CD4-positive, CD25-positive, alpha-beta regulatory T cell (primary cell): ENCODE measurements around the gene HMG20B. TPM values are rescaled to one million over a fixed set of nuclear protein-coding genes. Genes with fewer than 3 reads are reported as not detected.
A peak's percentile ranks its signal among the peaks of the same experiment; 100 is the strongest.

ENCODE experiments used
- ATAC-seq, 2 donors: fragments of 150-1000 bp; cut with Tn5 transposase; one replicate each; pipeline ENCODE4 v1.10.0; 2021; ENCODE audit warnings: low read depth in 2 of 2, moderate number of reproducible peaks in 2 of 2, moderate library complexity in 1 of 2
- DNase-seq, 3 donors: peaks; one replicate each; pipeline versions ENCODE4 v3.0.0 to v3.0.0-alpha.2; 2012 to 2022; ENCODE audit warnings: mixed read lengths in 1 of 3
- H3K27ac ChIP-seq: one replicate; pipeline ENCODE4 v1.7.0; 2013; ENCODE audit warnings: mild to moderate bottlenecking, low read length; ENCODE audit not compliant: insufficient read depth, poor library complexity, severe bottlenecking
- H3K27me3 ChIP-seq: one replicate; pipeline ENCODE4 v1.7.0; 2013; ENCODE audit warnings: low read length; ENCODE audit not compliant: control insufficient read depth, insufficient read depth
- H3K36me3 ChIP-seq: one replicate; pipeline ENCODE4 v1.7.0; 2013; ENCODE audit warnings: mild to moderate bottlenecking, low read length, moderate library complexity; ENCODE audit not compliant: control insufficient read depth, insufficient read depth
- H3K4me1 ChIP-seq: 2 replicates; pipeline ENCODE4 v1.7.0; 2013; ENCODE audit warnings: mild to moderate bottlenecking, low read length; ENCODE audit not compliant: insufficient read depth, control insufficient read depth, poor library complexity, severe bottlenecking
- H3K4me3 ChIP-seq: one replicate; pipeline ENCODE4 v1.7.0; 2013; ENCODE audit warnings: low read depth, mild to moderate bottlenecking, low read length, moderate library complexity
- H3K9me3 ChIP-seq, 2 experiments: 1 replicate in 1 of 2; 2 replicates in 1 of 2; pipeline ENCODE4 v1.7.0; 2013; ENCODE audit warnings: low read length in 2 of 2, mild to moderate bottlenecking in 1 of 2, moderate library complexity in 1 of 2; ENCODE audit not compliant: control insufficient read depth in 2 of 2
- H3K27ac Mint-ChIP-seq, 3 donors: one replicate each; pipeline ENCODE4 v1.8.0; 2020 to 2022; ENCODE audit warnings: mild to moderate bottlenecking in 3 of 3, mixed read lengths in 3 of 3, moderate library complexity in 2 of 3
- H3K27me3 Mint-ChIP-seq: one replicate; pipeline ENCODE4 v1.8.0; 2022; ENCODE audit warnings: mild to moderate bottlenecking, mixed read lengths
- H3K36me3 Mint-ChIP-seq: one replicate; pipeline ENCODE4 v1.8.0; 2020; ENCODE audit warnings: mixed read lengths
- H3K4me1 Mint-ChIP-seq, 4 donors: one replicate each; pipeline ENCODE4 v1.8.0; 2020 to 2022; ENCODE audit warnings: mixed read lengths in 4 of 4, mild to moderate bottlenecking in 1 of 4
- H3K4me3 Mint-ChIP-seq, 4 donors: one replicate each; pipeline ENCODE4 v1.8.0; 2020 to 2022; ENCODE audit warnings: mild to moderate bottlenecking in 4 of 4, mixed read lengths in 4 of 4, moderate library complexity in 3 of 4
- H3K9me3 Mint-ChIP-seq, 7 donors: one replicate each; pipeline ENCODE4 v1.8.0; 2020 to 2022; ENCODE audit warnings: mixed read lengths in 7 of 7, mild to moderate bottlenecking in 3 of 7, moderate library complexity in 2 of 7
- polyA plus RNA-seq, 4 donors: library from polyadenylated mRNA; unstranded; fragments of 300-500 nt; fragmentation: Illumina TruSeq; gene quantifications; one replicate each; pipeline ENCODE4 v1.2.3, GENCODE V29; 2021
- total RNA-seq: library from RNA; stranded (reverse); gene quantifications from one replicate; pipeline ENCODE4 v1.2.3, GENCODE V29; 2022

The HMG20B gene
- total and polyA plus RNA-seq, 5 donors from 2014 or later = 35.4 to 49.3 (median 42.6) TPM

GRCh38 chr19:3538258-3538929, 34.4 kb upstream of the HMG20B start:
- H3K27me3 Mint-ChIP-seq = no peaks in the 10 kb centered on the region
- DNase-seq (no peak), ATAC-seq (no peak)
- Histone ChIP-seq H3K27ac (no peak overlapping the region), H3K36me3 (peaks cover 24% of the 10 kb centered on the region), H3K27me3 (no peaks in the 10 kb centered on the region), H3K9me3 (no peaks in the 10 kb centered on the region), H3K4me1 (no peaks in the 10 kb centered on the region), H3K4me3 (no peak overlapping the region)
- peaks cover 0 to 2% (median 0%) of the 10 kb centered on the region in 4 donors for H3K4me1 Mint-ChIP-seq
- no peak overlapping the region for H3K27ac Mint-ChIP-seq
- H3K4me3 Mint-ChIP-seq = no peak overlapping the region
- H3K36me3 Mint-ChIP-seq = peaks cover 8% of the 10 kb centered on the region
- no peaks in the 10 kb centered on the region for H3K9me3 Mint-ChIP-seq

DNA sequence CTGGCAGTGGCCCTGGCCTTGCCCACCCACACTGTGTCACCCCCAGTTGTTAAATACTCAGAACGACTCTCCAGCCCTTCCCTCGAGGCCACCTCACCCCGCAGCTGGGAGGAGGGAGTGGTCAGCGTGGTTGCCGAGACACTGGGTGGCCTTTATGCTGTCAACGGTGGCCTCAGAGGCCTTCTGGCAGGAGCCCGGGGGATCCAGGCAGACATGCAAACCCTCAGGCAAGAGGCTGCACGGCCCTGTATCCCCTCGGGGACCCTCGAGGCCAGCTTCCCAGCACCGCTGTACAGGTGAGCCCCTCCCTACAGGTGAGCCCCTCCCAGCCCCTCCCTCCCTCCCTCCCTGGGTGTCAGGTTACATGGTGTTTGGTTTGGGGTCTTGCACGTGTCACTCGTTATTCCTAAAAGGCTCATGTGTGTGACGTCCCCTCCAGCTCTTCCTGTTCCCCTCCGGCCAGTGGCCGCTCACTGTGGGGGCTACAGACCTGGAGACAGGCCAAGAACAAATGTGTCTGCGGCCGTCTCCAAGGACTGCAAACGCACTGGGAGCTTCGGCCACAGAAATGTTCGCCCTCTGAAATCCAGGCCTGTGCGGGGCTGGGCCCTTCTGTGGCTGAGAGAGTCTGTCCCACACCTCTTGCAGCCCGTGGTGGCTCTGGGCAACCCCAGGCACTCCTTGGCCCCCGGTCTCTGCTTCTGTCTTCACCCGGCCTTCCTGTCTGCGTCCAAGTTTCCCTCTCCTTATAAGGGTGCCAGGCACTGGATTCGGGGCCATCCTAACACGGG, 33.6 kb upstream of the HMG20B start, which contains the start of gene TEKTIP1:
TEKTIP1 (plus strand) TSS at position 210 of the 791 bp plus-strand sequence; CDS start at position 214, 4 bp downstream.
- ATAC-seq (no peak), DNase-seq (no peak)
- Mint-ChIP-seq H3K4me3 (no peak within 1 kb of the TSS), H3K27ac (no peak within 1 kb of the TSS), H3K27me3 (no peaks in the 10 kb centered on the region), H3K36me3 (peaks cover 8% of the 10 kb centered on the region), H3K9me3 (no peaks in the 10 kb centered on the region), H3K4me1 (peaks cover 0 to 2% (median 0%) of the 10 kb centered on the region in 4 donors)
- H3K9me3 ChIP-seq = no peaks in the 10 kb centered on the region
- no peaks in the 10 kb centered on the region for H3K4me1 ChIP-seq
- H3K27ac ChIP-seq = no peak within 1 kb of the TSS
- no peak within 1 kb of the TSS for H3K4me3 ChIP-seq
- peaks cover 16% of the 10 kb centered on the region for H3K36me3 ChIP-seq
- H3K27me3 ChIP-seq = no peaks in the 10 kb centered on the region

GRCh38 chr19:3539756-3540118, 33.0 kb upstream of the HMG20B start:
- H3K36me3 Mint-ChIP-seq = peaks cover 8% of the 10 kb centered on the region
- no peaks in the 10 kb centered on the region for H3K9me3 Mint-ChIP-seq
- H3K4me1 Mint-ChIP-seq = peaks cover 0 to 2% (median 0%) of the 10 kb centered on the region in 4 donors
- Histone ChIP-seq H3K4me1 (no peaks in the 10 kb centered on the region), H3K27ac (no peak overlapping the region), H3K4me3 (no peak overlapping the region), H3K36me3 (peaks cover 11% of the 10 kb centered on the region), H3K27me3 (no peaks in the 10 kb centered on the region), H3K9me3 (no peaks in the 10 kb centered on the region)
- no peak for DNase-seq
- H3K27ac Mint-ChIP-seq = no peak overlapping the region
- no peak overlapping the region for H3K4me3 Mint-ChIP-seq
- no peaks in the 10 kb centered on the region for H3K27me3 Mint-ChIP-seq
- no peak for ATAC-seq

- H3K27ac Mint-ChIP-seq = no peak overlapping the region
- H3K4me1 ChIP-seq = no peaks in the 10 kb centered on the region
- H3K27ac ChIP-seq = no peak overlapping the region
- H3K36me3 ChIP-seq = peaks cover 4% of the 10 kb centered on the region
- peaks cover 0 to 11% (median 2%) of the 10 kb centered on the region in 4 donors for H3K4me1 Mint-ChIP-seq
- no peaks in the 10 kb centered on the region for H3K27me3 ChIP-seq
- no peak overlapping the region for H3K4me3 ChIP-seq
- H3K27me3 Mint-ChIP-seq = no peaks in the 10 kb centered on the region
- DNase-seq = no peak
- H3K9me3 Mint-ChIP-seq = no peaks in the 10 kb centered on the region
- H3K4me3 Mint-ChIP-seq = no peak overlapping the region
- H3K36me3 Mint-ChIP-seq = peaks cover 8% of the 10 kb centered on the region
- no peak for ATAC-seq
- H3K9me3 ChIP-seq = no peaks in the 10 kb centered on the region
Measured at GRCh38 chr19:3543150-3544057, 29.3 kb upstream of the HMG20B start.

DNA sequence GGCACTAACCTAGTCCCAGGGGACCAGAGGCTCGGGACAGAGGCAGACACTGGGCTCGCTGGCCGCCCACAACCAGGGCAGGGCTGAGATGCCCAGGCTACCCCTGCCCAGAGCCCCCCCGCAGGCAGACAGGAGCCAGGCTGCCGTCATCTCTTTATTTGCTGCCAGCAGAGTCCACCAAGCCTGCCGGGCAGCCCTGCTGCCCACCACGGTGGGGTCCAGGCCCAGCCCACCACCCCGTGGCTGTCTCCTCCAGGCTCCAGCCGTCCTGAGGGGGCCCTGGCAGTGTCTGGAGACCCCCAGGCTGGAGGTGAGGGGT, 28.7 kb upstream of the HMG20B start:
- H3K27me3 Mint-ChIP-seq = no peaks in the 10 kb centered on the region
- peaks cover 0 to 11% (median 2%) of the 10 kb centered on the region in 4 donors for H3K4me1 Mint-ChIP-seq

DNA sequence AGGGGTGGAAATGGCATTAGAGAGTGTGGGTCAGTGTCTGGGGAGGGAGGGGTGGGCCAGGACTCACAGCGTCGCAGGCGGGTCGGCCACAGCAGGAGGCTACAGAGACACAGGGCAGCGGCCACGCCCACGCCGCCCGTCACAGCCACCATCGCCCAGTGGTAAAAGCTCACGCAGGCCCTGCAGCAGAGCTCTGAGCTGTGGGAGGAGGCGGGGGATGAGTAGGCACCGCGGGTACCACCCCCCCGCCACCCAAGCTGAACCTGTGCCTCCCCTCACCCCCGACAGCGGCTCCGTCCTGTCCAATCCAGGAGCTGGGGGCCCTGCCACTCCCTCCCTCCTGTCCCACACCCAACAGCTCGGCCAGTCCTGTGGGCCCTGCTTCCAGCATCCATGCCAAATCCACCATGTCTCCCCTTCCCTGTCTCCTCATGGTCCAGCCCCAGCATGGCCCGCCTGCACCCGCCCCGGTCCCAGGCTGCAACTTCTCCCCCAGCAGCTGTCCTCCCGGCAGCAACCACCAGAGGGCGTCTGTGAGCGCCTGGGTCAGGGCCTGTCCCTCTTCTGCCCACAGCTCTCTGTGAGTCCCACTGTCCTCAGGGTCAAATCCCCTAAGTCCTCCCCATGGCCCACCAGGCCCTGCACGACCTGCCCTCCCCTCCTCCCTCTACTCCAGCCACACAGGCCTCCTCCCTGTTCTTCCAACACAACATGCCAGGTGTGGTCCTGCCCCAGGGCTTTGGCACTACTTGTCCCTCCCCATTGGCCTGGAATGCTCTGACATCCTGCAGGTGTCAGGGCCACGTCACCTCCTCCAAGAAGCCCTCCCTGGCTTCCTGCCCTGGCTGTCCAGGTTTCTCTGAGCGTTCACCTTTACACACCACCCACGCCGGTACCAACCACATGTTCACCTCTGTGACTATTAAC, 27.7 kb upstream of the HMG20B start:
- Mint-ChIP-seq H3K9me3 (no peaks in the 10 kb centered on the region), H3K27me3 (no peaks in the 10 kb centered on the region), H3K36me3 (peaks cover 4% of the 10 kb centered on the region), H3K4me1 (peaks cover 0 to 9% (median 2%) of the 10 kb centered on the region in 4 donors), H3K4me3 (no peak overlapping the region), H3K27ac (peak overlapping the region; percentile 41 to 59 (median 48))
- ATAC-seq = peak; percentile 59 to 73
- no peak overlapping the region for H3K27ac ChIP-seq
- peaks cover 10% of the 10 kb centered on the region for H3K36me3 ChIP-seq
- no peak overlapping the region for H3K4me3 ChIP-seq
- no peaks in the 10 kb centered on the region for H3K27me3 ChIP-seq
- no peaks in the 10 kb centered on the region for H3K9me3 ChIP-seq
- no peaks in the 10 kb centered on the region for H3K4me1 ChIP-seq
- DNase-seq = peak; percentile 53 to 70 (median 65)

More for the DNA sequence above, 28.7 kb upstream of the HMG20B start:
- no peaks in the 10 kb centered on the region for H3K4me1 ChIP-seq
- H3K4me3 ChIP-seq = no peak overlapping the region
- H3K9me3 ChIP-seq = no peaks in the 10 kb centered on the region
- no peak overlapping the region for H3K27ac ChIP-seq
- ATAC-seq = no peak
- peaks cover 8% of the 10 kb centered on the region for H3K36me3 ChIP-seq
- H3K36me3 Mint-ChIP-seq = peaks cover 8% of the 10 kb centered on the region
- no peak for DNase-seq
- no peaks in the 10 kb centered on the region for H3K27me3 ChIP-seq
- H3K4me3 Mint-ChIP-seq = no peak overlapping the region
- H3K27ac Mint-ChIP-seq = no peak overlapping the region
- no peaks in the 10 kb centered on the region for H3K9me3 Mint-ChIP-seq

- ATAC-seq = no peak
- H3K9me3 ChIP-seq = no peaks in the 10 kb centered on the region
- peaks cover 4% of the 10 kb centered on the region for H3K36me3 Mint-ChIP-seq
- no peaks in the 10 kb centered on the region for H3K27me3 ChIP-seq
- no peak overlapping the region for H3K4me3 Mint-ChIP-seq
- H3K4me1 Mint-ChIP-seq = peaks cover 0 to 9% (median 2%) of the 10 kb centered on the region in 4 donors
- no peaks in the 10 kb centered on the region for H3K4me1 ChIP-seq
- H3K27me3 Mint-ChIP-seq = no peaks in the 10 kb centered on the region
- H3K9me3 Mint-ChIP-seq = no peaks in the 10 kb centered on the region
- H3K4me3 ChIP-seq = no peak overlapping the region
- DNase-seq = no peak
- peak overlapping the region in 2 of 3 donors; percentile 41 to 56 for H3K27ac Mint-ChIP-seq
- no peak overlapping the region for H3K27ac ChIP-seq
- peaks cover 11% of the 10 kb centered on the region for H3K36me3 ChIP-seq
Measured at GRCh38 chr19:3545669-3546034, 27.1 kb upstream of the HMG20B start.
